Body of pancreas (tissue), 4 donors: ENCODE results near the gene SVBP.

Experiments
- POLR2A ChIP-seq, 3 donors: fragments of 450-650 bp; IDR thresholded peaks; one replicate each; pipeline ENCODE4 v1.6.1; 2016; ENCODE audit warnings: antibody characterized with exemption in 3 of 3, mild to moderate bottlenecking in 2 of 3
- TF ChIP-seq, protein P1 (sequence below), 7 experiments: fragments of 450-650 bp in 4 of 7; fragments of 200-600 bp in 3 of 7; sonication (generic) in 3 of 7; IDR thresholded peaks; one replicate each; pipeline ENCODE4 v1.5.1; 2016 to 2019; ENCODE audit warnings: antibody characterized with exemption in 7 of 7

DNA sequence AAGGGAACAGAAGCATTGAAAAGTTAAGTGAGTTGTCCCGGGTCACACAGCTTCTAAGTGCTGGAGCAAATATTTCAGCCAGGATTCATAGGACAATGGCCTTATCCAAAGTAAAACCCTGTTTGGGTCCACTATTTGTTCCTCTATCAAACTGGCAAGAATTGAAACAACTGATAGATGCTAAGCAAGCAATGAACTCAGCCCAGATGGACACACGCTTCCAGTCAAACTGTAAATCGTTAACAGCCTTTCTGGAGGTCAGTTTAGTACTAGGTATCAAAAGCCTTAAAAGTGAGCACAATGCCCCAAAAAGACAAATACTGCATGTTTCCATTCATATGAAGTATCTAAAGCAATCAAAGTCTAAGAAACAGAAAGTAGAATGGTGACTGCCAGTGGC lies 779 bp upstream of the SVBP start:
- TF ChIP-seq, protein P1, sequence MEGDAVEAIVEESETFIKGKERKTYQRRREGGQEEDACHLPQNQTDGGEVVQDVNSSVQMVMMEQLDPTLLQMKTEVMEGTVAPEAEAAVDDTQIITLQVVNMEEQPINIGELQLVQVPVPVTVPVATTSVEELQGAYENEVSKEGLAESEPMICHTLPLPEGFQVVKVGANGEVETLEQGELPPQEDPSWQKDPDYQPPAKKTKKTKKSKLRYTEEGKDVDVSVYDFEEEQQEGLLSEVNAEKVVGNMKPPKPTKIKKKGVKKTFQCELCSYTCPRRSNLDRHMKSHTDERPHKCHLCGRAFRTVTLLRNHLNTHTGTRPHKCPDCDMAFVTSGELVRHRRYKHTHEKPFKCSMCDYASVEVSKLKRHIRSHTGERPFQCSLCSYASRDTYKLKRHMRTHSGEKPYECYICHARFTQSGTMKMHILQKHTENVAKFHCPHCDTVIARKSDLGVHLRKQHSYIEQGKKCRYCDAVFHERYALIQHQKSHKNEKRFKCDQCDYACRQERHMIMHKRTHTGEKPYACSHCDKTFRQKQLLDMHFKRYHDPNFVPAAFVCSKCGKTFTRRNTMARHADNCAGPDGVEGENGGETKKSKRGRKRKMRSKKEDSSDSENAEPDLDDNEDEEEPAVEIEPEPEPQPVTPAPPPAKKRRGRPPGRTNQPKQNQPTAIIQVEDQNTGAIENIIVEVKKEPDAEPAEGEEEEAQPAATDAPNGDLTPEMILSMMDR (IDR thresholded peaks at IDR 0.05), result no peak
- no peak for TF ChIP-seq POLR2A (IDR thresholded peaks at IDR 0.05)
